IMR-90 (cell line): Measurements from ENCODE around the gene TBC1D16. TPM values are rescaled to one million over a fixed set of nuclear protein-coding genes. Genes with fewer than 3 reads are reported as not detected.

Experiments used
- ATAC-seq: fragments of 200-7000 bp; cut with Tn5 transposase; 2 replicates; pipeline ENCODE4 v1.9.1; 2020; ENCODE audit warnings: low read depth, mild to moderate bottlenecking, moderate library complexity
- BruUV-seq: library from RNA; stranded (reverse); fragments of 400-500 nt; replicated peaks from 2 replicates; lab custom pipeline; 2021; lab: Mats Ljungman, UMichigan
- CTCF ChIA-PET: fragments of 300-600 bp; formaldehyde crosslinking; extraction: SDS; loops from one replicate; lab custom pipeline; 2021; ENCODE audit warnings: antibody characterized with exemption; lab: Yijun Ruan, JAX
- POLR2A ChIA-PET: fragments of 300-600 bp; sonication (Branson Sonifier 250); formaldehyde crosslinking; loops from one replicate; lab custom pipeline; 2022; ENCODE audit warnings: antibody characterized with exemption; ENCODE audit not compliant: unreplicated experiment; lab: Charles Lee
- DNase-seq: peaks from one replicate; pipeline ENCODE4 v3.0.0; 2013
- H2AFZ ChIP-seq: replicated peaks from 2 replicates; pipeline ENCODE3; 2013; ENCODE audit warnings: low read length, mild to moderate bottlenecking; ENCODE audit not compliant: poor library complexity
- H2AK5ac ChIP-seq: 2 replicates; pipeline ENCODE4 v1.6.1; 2013; ENCODE audit warnings: low read depth, low read length, inconsistent platforms
- H2AK9ac ChIP-seq: replicated peaks from 2 replicates; pipeline ENCODE3; 2013; ENCODE audit warnings: mild to moderate bottlenecking, low read depth, low read length, moderate library complexity; ENCODE audit not compliant: poor library complexity
- H2BK120ac ChIP-seq: 2 replicates; pipeline ENCODE4 v1.6.1; 2013; ENCODE audit warnings: low read depth, low read length, inconsistent platforms
- H2BK15ac ChIP-seq: 3 replicates; pipeline ENCODE4 v1.6.1; 2013; ENCODE audit warnings: low read depth, low read length, inconsistent platforms
- H2BK20ac ChIP-seq: 2 replicates; pipeline ENCODE4 v1.6.1; 2013; ENCODE audit warnings: low read depth, mild to moderate bottlenecking, inconsistent platforms, low read length, moderate library complexity
- H2BK5ac ChIP-seq: 2 replicates; pipeline ENCODE4 v1.6.1; 2013; ENCODE audit warnings: mild to moderate bottlenecking, low read depth, low read length, inconsistent platforms; ENCODE audit not compliant: poor library complexity, severe bottlenecking
- H3K14ac ChIP-seq: replicated peaks from 2 replicates; pipeline ENCODE4 v1.6.1; 2013; ENCODE audit warnings: low read depth, low read length, inconsistent platforms
- H3K18ac ChIP-seq: 2 replicates; pipeline ENCODE4 v1.6.1; 2013; ENCODE audit warnings: low read depth, low read length, control low read depth
- H3K23ac ChIP-seq: 2 replicates; pipeline ENCODE4 v1.6.1; 2013; ENCODE audit warnings: low read depth, low read length, inconsistent platforms
- H3K27ac ChIP-seq: 2 replicates; pipeline ENCODE4 v1.5.1; 2013; ENCODE audit warnings: mild to moderate bottlenecking, control low read depth, low read length; ENCODE audit not compliant: insufficient read depth
- H3K27me3 ChIP-seq: 2 replicates; pipeline ENCODE4 v1.6.1; 2013; ENCODE audit warnings: low read length; ENCODE audit not compliant: control insufficient read depth, insufficient read depth
- H3K36me3 ChIP-seq: 2 replicates; pipeline ENCODE4 v1.6.1; 2013; ENCODE audit warnings: low read length, mixed read lengths; ENCODE audit not compliant: control insufficient read depth, insufficient read depth
- H3K4ac ChIP-seq: 2 replicates; pipeline ENCODE4 v1.6.1; 2013; ENCODE audit warnings: low read depth, low read length, inconsistent platforms
- H3K4me1 ChIP-seq: 2 replicates; pipeline ENCODE4 v1.6.1; 2013; ENCODE audit warnings: low read length, mixed read lengths; ENCODE audit not compliant: control insufficient read depth, insufficient read depth
- H3K4me2 ChIP-seq: 2 replicates; pipeline ENCODE4 v1.6.1; 2013; ENCODE audit warnings: low read depth, mild to moderate bottlenecking, control low read depth, low read length, moderate library complexity
- H3K4me3 ChIP-seq: 2 replicates; pipeline ENCODE4 v1.5.1; 2013; ENCODE audit warnings: low read depth, mild to moderate bottlenecking, control low read depth, low read length, moderate library complexity; ENCODE audit not compliant: insufficient read depth
- H3K56ac ChIP-seq: 2 replicates; pipeline ENCODE4 v1.6.1; 2013; ENCODE audit warnings: low read length, inconsistent platforms; ENCODE audit not compliant: insufficient read depth; ENCODE audit errors: extremely low read depth
- H3K79me1 ChIP-seq, 2 experiments: 2 replicates each; pipeline ENCODE4 v1.6.1; 2013; ENCODE audit warnings: low read length in 2 of 2, inconsistent platforms in 1 of 2, low read depth in 1 of 2
- H3K9ac ChIP-seq: 2 replicates; pipeline ENCODE4 v1.6.1; 2013; ENCODE audit warnings: low read depth, low read length, control low read depth
- H3K9me1 ChIP-seq: 2 replicates; pipeline ENCODE4 v1.6.1; 2013; ENCODE audit warnings: low read length, inconsistent platforms; ENCODE audit not compliant: insufficient read depth
- H3K9me3 ChIP-seq: 2 replicates; pipeline ENCODE4 v1.6.1; 2013; ENCODE audit warnings: low read length; ENCODE audit not compliant: control insufficient read depth, insufficient read depth
- H4K20me1 ChIP-seq: 2 replicates; pipeline ENCODE4 v1.6.1; 2013; ENCODE audit warnings: low read length, inconsistent platforms; ENCODE audit not compliant: insufficient read depth
- H4K5ac ChIP-seq: 2 replicates; pipeline ENCODE4 v1.6.1; 2013; ENCODE audit warnings: mild to moderate bottlenecking, low read depth, low read length, control low read depth
- H4K8ac ChIP-seq, 2 experiments: 2 replicates each; pipeline ENCODE4 v1.6.1; 2013; ENCODE audit warnings: low read depth in 2 of 2, low read length in 2 of 2, control low read depth in 1 of 2, inconsistent platforms in 1 of 2
- H4K91ac ChIP-seq: 2 replicates; pipeline ENCODE4 v1.6.1; 2013; ENCODE audit warnings: low read depth, low read length, inconsistent platforms; ENCODE audit not compliant: insufficient read depth
- CHD1 ChIP-seq: IDR thresholded peaks from 2 replicates; pipeline ENCODE4 v1.6.1; 2012; ENCODE audit warnings: low read depth, low read length, improper control_type of control experiment
- WGBS, 2 experiments: methylation state at CpG; one replicate each; pipeline versions ENCODE4 v1.1.5 to v1.1.7; 2013; ENCODE audit warnings: missing lambda C conversion rate in 2 of 2; ENCODE audit not compliant: insufficient read length in 1 of 2; ENCODE audit errors: extremely low coverage in 2 of 2; 5-methylcytosine and 5-hydroxymethylcytosine counted together
- dilution Hi-C: fragments of 300-500 bp; cut with HindIII; formaldehyde crosslinking; loops from one replicate; pipeline ENCODE4 v1.14.3; 2018; ENCODE audit warnings: low sequenced_read_pairs; ENCODE audit not compliant: unreplicated experiment
- in situ Hi-C: fragments of 300-500 bp; cut with MboI; formaldehyde crosslinking; loops from 3 replicates; pipeline ENCODE4 v1.14.3; 2019; ENCODE audit warnings: low sequenced_read_pairs, inconsistent platforms, mixed read lengths
- intact Hi-C: fragments of 100-400 bp; cut with micrococcal nuclease; formaldehyde crosslinking; loops from 2 replicates; pipeline ENCODE4 v1.10.0; 2022
- polyA plus RNA-seq, 3 experiments: library from polyadenylated mRNA; depleted of rRNA; stranded (reverse); fragments of >200 nt; gene quantifications; 2 replicates each; pipeline ENCODE4 v1.2.3, GENCODE V29; 2012; ENCODE audit warnings: low replicate concordance in 1 of 3
- total RNA-seq: library from RNA; depleted of rRNA; stranded (reverse); fragments of >200 nt; gene quantifications from 2 replicates; pipeline ENCODE4 v1.2.3, GENCODE V29; 2012

Gene TBC1D16
- total and polyA plus RNA-seq, 2 of the 4 experiments (the other 2 are of a cell fraction): 10.1 to 16.7 TPM

- peak overlapping the region; percentile 5 for H2AFZ ChIP-seq
- dilution Hi-C loops: no loop called here
- CTCF ChIA-PET: no interaction called here
Observed at GRCh38 chr17:79987187-79987934, 48.3 kb downstream of the TBC1D16 start.

More at GRCh38 chr17:79987187-79987934, 48.3 kb downstream of the TBC1D16 start:
- Histone ChIP-seq H3K23ac (peak overlapping the region; percentile 38), H4K5ac (no peak overlapping the region), H2BK15ac (peak overlapping the region; percentile 67; the same call in 1 of the 3 replicates), H2BK20ac (no peak overlapping the region), H3K27ac (peak overlapping the region; percentile 11; the same call in 1 of the 2 replicates), H3K18ac (no peak overlapping the region), H2BK120ac (peak overlapping the region; percentile 50; the same call in 1 of the 2 replicates), H3K36me3 (no peaks in the 10 kb centered on the region), H3K4me2 (peak overlapping the region; percentile 66), H3K79me1 (peaks cover 8 to 42% of the 10 kb centered on the region in 2 experiments; a peak in 3 of 4 replicates), H3K14ac (peak overlapping the region; percentile 47; the same call in 1 of the 2 replicates), H3K4me1 (peaks cover 25% of the 10 kb centered on the region), H2AK9ac (peak overlapping the region; percentile 89), H3K9ac (no peak overlapping the region), H2AK5ac (peak overlapping the region; percentile 35; the same call in 1 of the 2 replicates), H3K9me3 (no peaks in the 10 kb centered on the region), H4K8ac (peak overlapping the region in 1 of 2 experiments; percentile 70; a peak in 1 of 4 replicates), H4K91ac (0 out of 2 replicates have a peak overlapping the region, but pooled peaks have one; percentile 9), H3K4ac (peak overlapping the region; percentile 54; the same call in 1 of the 2 replicates), H3K4me3 (no peak overlapping the region), H3K56ac (no peak overlapping the region), H3K27me3 (no peaks in the 10 kb centered on the region), H3K9me1 (peaks cover 15% of the 10 kb centered on the region; the same call in 1 of the 2 replicates), H2BK5ac (no peak overlapping the region), H4K20me1 (peaks cover 6% of the 10 kb centered on the region)
- ATAC-seq (no peak), DNase-seq (no peak)
- in situ Hi-C loops (loop anchor here (5.0 to 10.0 kb wide), 3 partner anchors 143 to 240 kb away; no protein-coding TSS in a partner anchor), intact Hi-C loops (no loop called here)
- 71% methylated on average over 4 of the region's 18 CpGs; no CpG with 5 or more reads in 1 of the 2 experiments for WGBS, 2 experiments
- no TSS peak for BruUV-seq
- POLR2A ChIA-PET: no interaction called here
- TF ChIP-seq CHD1: no peak
